HG03280 (cell line): ENCODE measurements around the gene RNF150.
"Not testable (repeated sequence)": the region's sequence is repeated elsewhere in the genome, so short reads cannot be mapped to it uniquely, and the experiment has no call there.

Experiments used
- ATAC-seq: cut with Tn5 transposase; IDR thresholded peaks from one replicate; pipeline ENCODE4 v1.9.1; 2021; ENCODE audit warnings: mild to moderate bottlenecking, moderate library complexity; ENCODE audit not compliant: unreplicated experiment

RNF150 gene

GRCh38 chr4:141133146-141133998 lies at the start of gene RNF150:
RNF150 (minus strand) TSS chr4:141133469.
- peak; percentile 67 for ATAC-seq

- ATAC-seq, result no peak
Measured at GRCh38 chr4:141180991-141181761, 47.9 kb upstream of the RNF150 start.

GRCh38 chr4:141179474-141180373 lies 46.5 kb upstream of the RNF150 start:
- no peak for ATAC-seq

- ATAC-seq, result no peak
Measured at GRCh38 chr4:141177171-141177570, 43.9 kb upstream of the RNF150 start.

- ATAC-seq, result no peak
Measured at GRCh38 chr4:141174457-141174856, 41.2 kb upstream of the RNF150 start.

- no peak for ATAC-seq
Measured at GRCh38 chr4:141170671-141171070, 37.4 kb upstream of the RNF150 start.

GRCh38 chr4:141169391-141169790 lies 36.1 kb upstream of the RNF150 start:
- no peak for ATAC-seq

GRCh38 chr4:141165001-141165400 lies 31.7 kb upstream of the RNF150 start:
- not testable (repeated sequence) for ATAC-seq

GRCh38 chr4:141159027-141159426 lies 25.8 kb upstream of the RNF150 start:
- no peak for ATAC-seq

GRCh38 chr4:141158219-141158618 lies 24.9 kb upstream of the RNF150 start:
- no peak for ATAC-seq

- ATAC-seq, result no peak
Measured at GRCh38 chr4:141155586-141155985, 22.3 kb upstream of the RNF150 start.

- ATAC-seq, result no peak
Measured at GRCh38 chr4:141154725-141155124, 21.5 kb upstream of the RNF150 start.

- no peak for ATAC-seq
Measured at GRCh38 chr4:141153751-141154510, 20.7 kb upstream of the RNF150 start.

GRCh38 chr4:141144207-141144606 lies 10.9 kb upstream of the RNF150 start:
- ATAC-seq, result no peak

GRCh38 chr4:141142423-141142822 lies 9.2 kb upstream of the RNF150 start:
- ATAC-seq, result no peak

GRCh38 chr4:141140391-141141200 lies 7.3 kb upstream of the RNF150 start:
- ATAC-seq, result no peak

- ATAC-seq, result no peak
Measured at GRCh38 chr4:141133999-141134995, 1.0 kb upstream of the RNF150 start.

GRCh38 chr4:141132709-141133145 lies 542 bp downstream of the RNF150 start:
- ATAC-seq, result peak; percentile 31
